SKM-1 (cell line): ENCODE data around the gene FBXL13.

Source experiments
- DNase-seq: peaks from one replicate; lab custom pipeline; 2025; ENCODE audit not compliant: unreplicated experiment; lab: John Stamatoyannopoulos, UW

The FBXL13 gene

DNA sequence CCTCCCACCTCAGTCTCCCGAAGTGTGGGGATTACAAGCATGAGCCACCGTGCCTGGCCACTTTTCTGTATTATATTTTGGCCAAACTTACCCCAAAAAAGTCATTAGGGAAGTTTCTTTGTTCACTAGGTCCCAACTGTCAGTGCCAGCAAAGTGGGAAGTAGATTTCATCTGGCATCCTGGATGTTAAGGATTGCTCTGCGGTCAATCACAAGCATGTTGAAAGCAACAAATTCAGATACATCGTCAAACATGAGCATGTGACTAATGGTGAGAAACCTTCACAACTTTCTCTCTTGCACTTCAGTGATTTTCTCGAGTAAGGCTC, 176.1 kb downstream of the FBXL13 start:
- DNase-seq = peak; percentile 51

- DNase-seq = peak; percentile 51
These were observed 176.6 kb downstream of the FBXL13 start for GRCh38 chr7:102897856-102898531.

- no peak for DNase-seq
These were observed 177.4 kb downstream of the FBXL13 start for GRCh38 chr7:102897211-102897631.

DNA sequence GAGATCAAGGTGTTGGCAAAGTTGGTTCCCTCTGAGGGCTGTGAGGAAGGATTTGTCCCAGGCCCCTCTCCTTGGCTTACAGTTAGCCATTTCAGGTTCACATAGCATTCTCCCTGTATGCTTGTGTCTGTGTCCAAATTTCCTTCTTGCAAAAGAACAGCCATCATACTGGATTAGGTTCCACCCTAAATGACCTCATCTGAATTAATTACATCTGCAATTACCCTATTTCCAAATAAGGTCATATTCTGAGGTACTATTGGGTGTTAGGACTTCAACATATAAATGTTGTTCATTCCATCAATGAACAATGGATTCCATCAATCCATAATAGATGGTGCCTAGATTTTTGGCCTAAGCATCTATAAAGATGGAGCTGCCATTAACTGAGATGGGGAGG, 178.0 kb downstream of the FBXL13 start:
- DNase-seq = no peak

DNA sequence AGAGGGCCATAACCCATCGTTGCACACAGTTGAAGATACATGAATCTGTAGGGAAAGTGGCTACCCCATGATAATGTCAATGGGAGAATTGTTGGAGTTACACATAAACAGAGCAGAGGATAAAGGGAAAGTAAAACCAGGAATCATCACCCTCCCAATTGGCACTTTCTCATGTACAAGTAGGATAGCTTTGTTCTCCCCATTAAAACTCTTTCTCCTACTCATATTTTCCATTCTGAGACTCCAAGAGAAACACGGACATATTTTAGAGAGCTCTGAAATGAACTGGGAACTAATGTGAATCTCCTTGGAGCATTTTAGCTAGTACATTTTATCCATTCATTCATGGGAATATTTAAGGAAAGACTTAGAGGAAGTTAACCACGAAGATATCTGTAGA, 179.0 kb downstream of the FBXL13 start:
- no peak for DNase-seq

- DNase-seq = peak; percentile 72
These were observed 181.8 kb downstream of the FBXL13 start for GRCh38 chr7:102892631-102893278.

DNA sequence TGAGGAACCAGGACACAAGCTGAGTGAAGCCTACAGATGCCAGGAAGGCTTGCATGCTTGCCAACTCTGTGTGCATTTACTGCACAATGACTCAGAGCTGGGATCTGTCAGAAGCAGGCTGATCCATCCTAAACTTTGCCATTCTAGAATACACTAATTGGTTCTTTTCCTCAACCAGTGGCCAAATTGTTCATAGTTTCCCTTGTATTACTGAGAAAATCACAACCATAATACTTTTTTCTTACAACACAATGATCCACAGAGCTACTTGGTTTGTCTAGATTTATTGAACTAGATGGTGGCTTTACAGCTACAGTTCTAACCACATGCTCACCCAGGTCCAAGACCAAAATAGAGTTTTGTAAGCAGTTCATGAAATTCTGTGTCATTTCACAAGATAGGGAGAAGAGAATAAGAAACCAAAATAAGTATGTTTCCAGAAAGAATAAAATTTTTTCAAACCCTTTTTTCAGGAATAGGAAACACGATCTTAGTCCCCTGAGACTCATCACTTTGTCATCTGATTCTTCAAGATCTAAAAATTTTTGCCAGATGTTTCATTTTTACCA, 182.8 kb downstream of the FBXL13 start:
- peak; percentile 24 for DNase-seq

DNA sequence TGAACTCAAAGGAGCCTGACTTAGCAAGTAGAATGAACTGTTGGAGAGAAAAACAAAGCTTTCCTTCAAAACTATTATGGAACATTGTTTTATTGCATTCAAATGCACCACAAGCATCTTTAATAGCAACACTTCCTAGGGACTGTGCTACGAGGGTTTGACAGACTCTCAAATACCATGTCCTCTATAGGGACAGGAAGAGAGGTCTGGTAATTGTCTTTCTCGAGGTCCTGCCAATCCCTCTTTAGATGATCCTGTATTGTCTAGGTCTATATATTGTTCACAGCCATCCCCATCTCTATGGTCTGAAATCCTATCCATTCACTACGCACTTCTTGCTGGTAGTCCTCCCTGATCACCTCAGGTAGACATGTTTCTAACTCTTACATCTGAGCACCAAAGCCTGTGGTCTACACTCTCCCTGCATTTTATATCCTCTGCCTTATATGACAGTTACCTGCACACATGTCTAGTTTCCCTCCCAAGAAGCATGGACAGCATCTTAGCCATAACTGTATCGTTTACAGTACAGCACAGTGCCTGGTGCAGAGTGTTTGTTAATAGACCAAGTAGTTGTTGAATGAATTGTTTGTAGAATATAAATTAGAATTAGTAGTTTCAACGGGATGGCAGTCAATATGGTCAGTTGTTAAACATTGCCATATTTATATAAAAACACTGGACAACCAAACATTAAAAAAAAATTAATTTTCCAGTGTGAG, 183.5 kb downstream of the FBXL13 start:
- no peak for DNase-seq

- DNase-seq = peak; percentile 61
These were observed 184.2 kb downstream of the FBXL13 start for GRCh38 chr7:102890292-102890970.

DNA sequence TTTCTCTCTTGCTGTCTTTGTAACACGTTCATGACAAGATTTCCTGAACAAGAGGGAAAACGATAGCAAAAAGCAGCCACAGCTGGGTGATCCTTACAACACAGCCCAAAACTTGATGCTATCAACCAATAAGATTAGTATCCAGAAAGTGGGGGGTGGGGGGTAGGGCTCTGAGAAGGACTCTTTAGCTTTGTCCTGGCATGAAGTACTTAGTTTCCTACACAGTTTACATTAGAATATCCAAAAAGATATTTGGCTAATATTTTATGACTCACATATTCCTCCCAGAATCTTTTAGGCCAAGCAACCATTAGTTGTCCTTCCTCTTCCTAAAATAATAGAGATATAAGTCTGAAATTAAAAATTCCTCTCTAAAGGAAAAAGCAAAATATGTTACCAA, 184.7 kb downstream of the FBXL13 start:
- no peak for DNase-seq

- no peak for DNase-seq
These were observed 185.9 kb downstream of the FBXL13 start for GRCh38 chr7:102888561-102889233.

- DNase-seq = no peak
These were observed 191.3 kb downstream of the FBXL13 start for GRCh38 chr7:102883098-102883860.

- DNase-seq = no peak
These were observed 198.8 kb downstream of the FBXL13 start for GRCh38 chr7:102875700-102876295.

DNA sequence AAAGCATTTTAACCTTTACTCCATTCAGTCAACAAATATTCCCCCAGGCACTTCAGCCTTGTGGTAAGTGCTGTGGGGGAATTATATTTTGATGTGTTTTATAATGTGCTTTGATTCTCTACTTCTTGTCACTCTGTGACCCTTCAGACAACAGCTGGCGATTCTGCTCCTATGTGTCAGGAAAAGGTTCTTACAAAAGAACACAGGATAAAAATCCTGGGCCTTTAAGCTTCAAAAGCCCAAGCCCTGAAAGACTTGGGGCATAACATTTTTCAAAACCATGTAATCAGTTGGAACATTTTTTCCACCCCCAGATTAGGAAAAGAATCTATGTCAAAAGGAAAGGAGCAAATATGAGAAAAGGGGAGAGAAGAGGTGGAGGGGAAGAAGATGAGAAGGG, 199.6 kb downstream of the FBXL13 start:
- DNase-seq = no peak

DNA sequence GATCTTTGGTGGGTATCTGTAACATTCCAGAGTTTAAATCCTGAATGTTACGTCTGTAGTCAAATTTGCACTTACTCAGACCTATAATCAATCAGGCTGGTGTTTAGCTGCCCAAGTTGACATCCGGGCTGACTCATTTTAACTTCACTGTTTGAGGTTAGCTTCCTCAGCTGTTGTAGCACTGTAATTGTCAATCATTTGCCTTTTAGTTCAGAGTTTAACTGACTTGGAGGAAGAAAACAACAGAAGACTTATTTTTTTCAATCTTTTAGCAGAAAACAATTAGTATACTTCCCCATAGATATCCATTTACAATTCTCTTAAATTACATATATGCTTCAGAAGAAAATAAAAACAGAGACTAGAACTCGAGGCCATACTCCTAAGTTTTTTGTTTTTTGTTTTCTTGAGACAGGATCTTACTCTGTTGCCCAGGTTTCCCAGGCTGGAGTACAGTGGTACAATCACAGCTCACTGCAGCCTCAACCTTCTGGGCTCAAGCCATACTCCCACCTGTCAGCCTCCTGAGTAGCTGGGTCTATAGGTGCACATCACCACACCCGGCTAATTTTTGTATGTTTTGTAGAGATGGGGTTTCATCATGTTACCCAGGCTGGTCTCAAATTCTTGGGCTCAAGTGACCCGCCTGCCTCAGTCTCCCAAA, 200.3 kb downstream of the FBXL13 start:
- no peak for DNase-seq

GRCh38 chr7:102873470-102874165, 201.0 kb downstream of the FBXL13 start:
- no peak for DNase-seq

DNA sequence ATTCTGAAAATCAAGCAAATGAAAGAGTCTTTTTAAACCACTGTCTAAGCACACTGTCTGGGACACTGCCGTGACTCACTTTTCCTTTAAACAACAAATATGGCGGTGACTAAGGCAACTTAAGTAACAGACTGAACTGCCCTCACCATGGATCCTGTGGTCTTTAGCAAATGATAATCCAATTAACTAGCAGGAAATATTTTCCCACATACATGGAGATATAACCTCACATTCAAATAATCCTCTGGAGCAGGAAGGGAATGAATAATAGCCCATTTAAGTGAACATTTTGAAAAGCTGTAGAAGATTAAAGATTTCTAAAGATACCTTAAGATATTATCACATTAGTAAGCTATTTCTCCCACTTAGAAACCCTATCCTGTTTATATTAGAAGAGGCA, 202.1 kb downstream of the FBXL13 start:
- DNase-seq = no peak

GRCh38 chr7:102869195-102869594, 205.4 kb downstream of the FBXL13 start:
- no peak for DNase-seq
